ENCODE measurements around the gene BCAR3. TPM values are rescaled to one million over a fixed set of nuclear protein-coding genes. Genes with fewer than 3 reads are reported as not detected.

BCAR3 gene
- polyA plus RNA-seq, 2 of the 4 experiments (the other 2 are of a cell fraction): 31.6 to 33.4 TPM

DNA sequence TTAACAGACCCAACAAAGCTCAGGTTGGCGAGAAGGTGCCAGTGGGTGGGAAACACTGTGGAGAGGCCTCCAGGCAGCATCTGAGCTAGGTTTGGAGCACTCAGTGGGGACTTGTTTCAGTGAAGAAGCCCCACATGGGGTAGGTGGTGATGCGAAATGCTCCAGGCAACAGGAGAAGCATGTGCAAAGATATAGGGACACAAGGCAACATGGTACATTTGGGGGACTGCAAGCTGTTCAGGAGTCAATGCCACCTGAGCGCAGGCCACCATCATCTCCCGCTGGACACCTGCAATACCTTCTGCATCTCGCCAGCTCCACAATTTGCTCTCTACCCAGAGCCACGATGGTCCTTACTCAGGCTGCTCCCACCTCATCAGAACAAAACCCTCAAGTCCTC, 28.0 kb downstream of the BCAR3 start (continued):
- TF ChIP-seq, protein P1, sequence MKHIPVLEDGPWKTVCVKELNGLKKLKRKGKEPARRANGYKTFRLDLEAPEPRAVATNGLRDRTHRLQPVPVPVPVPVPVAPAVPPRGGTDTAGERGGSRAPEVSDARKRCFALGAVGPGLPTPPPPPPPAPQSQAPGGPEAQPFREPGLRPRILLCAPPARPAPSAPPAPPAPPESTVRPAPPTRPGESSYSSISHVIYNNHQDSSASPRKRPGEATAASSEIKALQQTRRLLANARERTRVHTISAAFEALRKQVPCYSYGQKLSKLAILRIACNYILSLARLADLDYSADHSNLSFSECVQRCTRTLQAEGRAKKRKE (CRISPR knock-in tag; IDR thresholded peaks at IDR 0.05; ENCODE audit: low read depth): no peak
- TF ChIP-seq KDM1A (IDR thresholded peaks at IDR 0.05; ENCODE audit: low read depth): no peak

DNA sequence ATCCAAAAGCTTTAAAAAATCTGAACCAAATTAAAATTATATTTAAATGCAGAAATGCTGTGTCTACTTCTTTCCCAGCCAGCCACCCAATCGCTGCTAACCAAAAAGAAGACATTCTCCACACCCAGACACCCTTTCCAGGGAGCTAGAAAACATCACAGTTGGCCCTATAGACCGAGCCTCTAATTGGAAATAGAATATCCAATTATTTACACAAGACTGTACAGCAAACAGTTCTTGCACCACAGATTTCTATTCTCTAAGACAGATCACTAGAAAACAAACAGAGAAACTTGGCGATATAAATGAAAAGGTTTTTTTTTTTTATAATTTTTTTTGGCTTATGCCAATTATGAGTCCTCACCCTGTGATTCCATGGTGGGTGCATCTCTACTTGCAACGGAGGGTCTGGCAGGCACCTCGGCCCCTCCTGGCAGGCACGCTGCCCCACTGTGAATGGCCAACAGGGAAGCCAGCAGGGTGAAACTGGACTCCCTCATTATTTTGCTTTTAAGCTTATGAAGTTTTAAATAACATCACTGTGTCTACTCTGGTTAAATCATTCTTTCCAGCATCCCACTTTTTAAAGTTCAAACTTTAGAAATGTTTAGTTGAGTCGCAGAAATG, 29.2 kb downstream of the BCAR3 start:
- Histone ChIP-seq H3K4me3 (no peak overlapping the region), H3K4me1 (peaks cover 44% of the 10 kb centered on the region), H3K27ac (peak overlapping the region; percentile 35 to 69; a peak in 4 of 6 replicates), H3K9me3 (no peaks in the 10 kb centered on the region; the same call in 2 of the 3 replicates), H3K4me2 (peak overlapping the region; percentile 48)
- ATAC-seq (peak in 1 of 2 experiments; percentile 43; a peak in 3 of 6 replicates), FAIRE-seq (no peak), DNase-seq (ENCODE audit: low read depth in 1 of 2, low spot score in 1 of 2) (no peak)
- 39% methylated on average over 7 of the region's 7 CpGs for WGBS (ENCODE audit: missing lambda C conversion rate)
- ChIA-PET CTCF (interaction anchor here (1.8 to 2.7 kb wide), 2 partner anchors 23 to 161 kb away, joined by 6 to 11 read pairs; no protein-coding TSS in a partner anchor), POLR2A (no interaction called here)
- TF ChIP-seq, protein P2, sequence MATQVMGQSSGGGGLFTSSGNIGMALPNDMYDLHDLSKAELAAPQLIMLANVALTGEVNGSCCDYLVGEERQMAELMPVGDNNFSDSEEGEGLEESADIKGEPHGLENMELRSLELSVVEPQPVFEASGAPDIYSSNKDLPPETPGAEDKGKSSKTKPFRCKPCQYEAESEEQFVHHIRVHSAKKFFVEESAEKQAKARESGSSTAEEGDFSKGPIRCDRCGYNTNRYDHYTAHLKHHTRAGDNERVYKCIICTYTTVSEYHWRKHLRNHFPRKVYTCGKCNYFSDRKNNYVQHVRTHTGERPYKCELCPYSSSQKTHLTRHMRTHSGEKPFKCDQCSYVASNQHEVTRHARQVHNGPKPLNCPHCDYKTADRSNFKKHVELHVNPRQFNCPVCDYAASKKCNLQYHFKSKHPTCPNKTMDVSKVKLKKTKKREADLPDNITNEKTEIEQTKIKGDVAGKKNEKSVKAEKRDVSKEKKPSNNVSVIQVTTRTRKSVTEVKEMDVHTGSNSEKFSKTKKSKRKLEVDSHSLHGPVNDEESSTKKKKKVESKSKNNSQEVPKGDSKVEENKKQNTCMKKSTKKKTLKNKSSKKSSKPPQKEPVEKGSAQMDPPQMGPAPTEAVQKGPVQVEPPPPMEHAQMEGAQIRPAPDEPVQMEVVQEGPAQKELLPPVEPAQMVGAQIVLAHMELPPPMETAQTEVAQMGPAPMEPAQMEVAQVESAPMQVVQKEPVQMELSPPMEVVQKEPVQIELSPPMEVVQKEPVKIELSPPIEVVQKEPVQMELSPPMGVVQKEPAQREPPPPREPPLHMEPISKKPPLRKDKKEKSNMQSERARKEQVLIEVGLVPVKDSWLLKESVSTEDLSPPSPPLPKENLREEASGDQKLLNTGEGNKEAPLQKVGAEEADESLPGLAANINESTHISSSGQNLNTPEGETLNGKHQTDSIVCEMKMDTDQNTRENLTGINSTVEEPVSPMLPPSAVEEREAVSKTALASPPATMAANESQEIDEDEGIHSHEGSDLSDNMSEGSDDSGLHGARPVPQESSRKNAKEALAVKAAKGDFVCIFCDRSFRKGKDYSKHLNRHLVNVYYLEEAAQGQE (IDR thresholded peaks at IDR 0.05): no peak
- TF ChIP-seq MYC (IDR thresholded peaks at IDR 0.05; ENCODE audit: borderline replicate concordance, low read length): no peak
- TF ChIP-seq, protein P3, sequence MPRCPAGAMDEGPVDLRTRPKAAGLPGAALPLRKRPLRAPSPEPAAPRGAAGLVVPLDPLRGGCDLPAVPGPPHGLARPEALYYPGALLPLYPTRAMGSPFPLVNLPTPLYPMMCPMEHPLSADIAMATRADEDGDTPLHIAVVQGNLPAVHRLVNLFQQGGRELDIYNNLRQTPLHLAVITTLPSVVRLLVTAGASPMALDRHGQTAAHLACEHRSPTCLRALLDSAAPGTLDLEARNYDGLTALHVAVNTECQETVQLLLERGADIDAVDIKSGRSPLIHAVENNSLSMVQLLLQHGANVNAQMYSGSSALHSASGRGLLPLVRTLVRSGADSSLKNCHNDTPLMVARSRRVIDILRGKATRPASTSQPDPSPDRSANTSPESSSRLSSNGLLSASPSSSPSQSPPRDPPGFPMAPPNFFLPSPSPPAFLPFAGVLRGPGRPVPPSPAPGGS (IDR thresholded peaks at IDR 0.05): no peak
- no peak for TF ChIP-seq FOSB (CRISPR knock-in tag; IDR thresholded peaks at IDR 0.05)
- no peak for TF ChIP-seq HOXA7 (CRISPR knock-in tag; IDR thresholded peaks at IDR 0.05)
- no peak for TF ChIP-seq PHF8 (IDR thresholded peaks at IDR 0.05; ENCODE audit: borderline replicate concordance, low read depth)
- TF ChIP-seq JUN (IDR thresholded peaks at IDR 0.05): no peak
- no peak for TF ChIP-seq POLR2A (IDR thresholded peaks at IDR 0.05; ENCODE audit: low read length)
- TF ChIP-seq NFE2L2 (conservative IDR thresholded peaks at IDR 0.05; ENCODE audit: low read length): no peak
- no peak for TF ChIP-seq ZC3H11A (IDR thresholded peaks at IDR 0.05)
- TF ChIP-seq, protein P4, sequence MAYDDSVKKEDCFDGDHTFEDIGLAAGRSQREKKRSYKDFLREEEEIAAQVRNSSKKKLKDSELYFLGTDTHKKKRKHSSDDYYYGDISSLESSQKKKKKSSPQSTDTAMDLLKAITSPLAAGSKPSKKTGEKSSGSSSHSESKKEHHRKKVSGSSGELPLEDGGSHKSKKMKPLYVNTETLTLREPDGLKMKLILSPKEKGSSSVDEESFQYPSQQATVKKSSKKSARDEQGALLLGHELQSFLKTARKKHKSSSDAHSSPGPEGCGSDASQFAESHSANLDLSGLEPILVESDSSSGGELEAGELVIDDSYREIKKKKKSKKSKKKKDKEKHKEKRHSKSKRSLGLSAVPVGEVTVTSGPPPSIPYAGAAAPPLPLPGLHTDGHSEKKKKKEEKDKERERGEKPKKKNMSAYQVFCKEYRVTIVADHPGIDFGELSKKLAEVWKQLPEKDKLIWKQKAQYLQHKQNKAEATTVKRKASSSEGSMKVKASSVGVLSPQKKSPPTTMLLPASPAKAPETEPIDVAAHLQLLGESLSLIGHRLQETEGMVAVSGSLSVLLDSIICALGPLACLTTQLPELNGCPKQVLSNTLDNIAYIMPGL (CRISPR knock-in tag; IDR thresholded peaks at IDR 0.05; ENCODE audit: borderline replicate concordance): no peak
- TF ChIP-seq EP300 (IDR thresholded peaks at IDR 0.05): no peak
- TF ChIP-seq, protein P5, sequence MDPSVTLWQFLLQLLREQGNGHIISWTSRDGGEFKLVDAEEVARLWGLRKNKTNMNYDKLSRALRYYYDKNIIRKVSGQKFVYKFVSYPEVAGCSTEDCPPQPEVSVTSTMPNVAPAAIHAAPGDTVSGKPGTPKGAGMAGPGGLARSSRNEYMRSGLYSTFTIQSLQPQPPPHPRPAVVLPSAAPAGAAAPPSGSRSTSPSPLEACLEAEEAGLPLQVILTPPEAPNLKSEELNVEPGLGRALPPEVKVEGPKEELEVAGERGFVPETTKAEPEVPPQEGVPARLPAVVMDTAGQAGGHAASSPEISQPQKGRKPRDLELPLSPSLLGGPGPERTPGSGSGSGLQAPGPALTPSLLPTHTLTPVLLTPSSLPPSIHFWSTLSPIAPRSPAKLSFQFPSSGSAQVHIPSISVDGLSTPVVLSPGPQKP (IDR thresholded peaks at IDR 0.05; ENCODE audit: low read depth, low read length): no peak
- no peak for TF ChIP-seq KDM1A (IDR thresholded peaks at IDR 0.05; ENCODE audit: low read depth)
- TF ChIP-seq RNF2 (IDR thresholded peaks at IDR 0.05; ENCODE audit: borderline replicate concordance, low read depth): no peak
- TF ChIP-seq NPAS2 (CRISPR knock-in tag; IDR thresholded peaks at IDR 0.05; ENCODE audit: borderline replicate concordance): no peak
- no peak for TF ChIP-seq ESRRA (IDR thresholded peaks at IDR 0.05; ENCODE audit: borderline replicate concordance, low read length)

Measured in A549 (cell line).